OCI-LY7 (cell line): ENCODE results near the gene COL23A1.

Experiments used
- CTCF ChIP-seq: fragments of 200-600 bp; sonication (generic); conservative IDR thresholded peaks from 2 replicates; pipeline ENCODE4 v1.5.1; 2014; ENCODE audit warnings: mild to moderate bottlenecking, antibody characterized with exemption, low read length, moderate library complexity, mixed read lengths
- EZH2phosphoT487 ChIP-seq: fragments of 200-600 bp; sonication (generic); IDR thresholded peaks from 2 replicates; pipeline ENCODE4 v1.6.1; 2018; ENCODE audit warnings: low read depth, borderline replicate concordance, mild to moderate bottlenecking, mixed run types, antibody characterized with exemption, low read length, moderate library complexity, mixed read lengths

GRCh38 chr5:178331491-178331996, 258.6 kb downstream of the COL23A1 start:
- TF ChIP-seq CTCF (no peak), EZH2phosphoT487 (no peak)
